ENCODE results near the gene MAPK8.

MAPK8 gene

GRCh38 chr10:48485711-48486110 lies 179.2 kb downstream of the MAPK8 start:
- Histone ChIP-seq H3K4me3 (ENCODE audit: low read depth, low read length) (no peak overlapping the region), H3K27me3 (ENCODE audit: insufficient read depth, low read length) (no peaks in the 10 kb centered on the region), H3K4me2 (ENCODE audit: low read length) (no peak overlapping the region)

GRCh38 chr10:48487244-48487643 lies 180.8 kb downstream of the MAPK8 start:
- no peak overlapping the region for H4K12ac ChIP-seq (ENCODE audit: low read depth, low read length)
- no peak overlapping the region for H3K4me3 ChIP-seq (ENCODE audit: low read depth, low read length)
- H4K91ac ChIP-seq (ENCODE audit: low read depth, low read length) = no peak overlapping the region
- H3K4me1 ChIP-seq (ENCODE audit: control insufficient read depth in 1 of 2, insufficient read depth in 2 of 2, low read length in 2 of 2) = no peaks in the 10 kb centered on the region
- no peak overlapping the region for H3K18ac ChIP-seq (ENCODE audit: low read length)
- no peak overlapping the region for H3K27ac ChIP-seq (ENCODE audit: low read depth, low read length)
- H3K14ac ChIP-seq (ENCODE audit: low read length) = no peak overlapping the region
- H2AK5ac ChIP-seq (ENCODE audit: low read length) = no peak overlapping the region
- no CpG with 5 or more reads among the region's 1 CpG for WGBS (ENCODE audit: extremely low coverage, insufficient coverage, insufficient read length)
- H4K8ac ChIP-seq (ENCODE audit: low read depth, low read length) = no peak overlapping the region
- no peak overlapping the region for H2AFZ ChIP-seq (ENCODE audit: insufficient read depth, low read length, poor library complexity)
- H3K36me3 ChIP-seq (ENCODE audit: control insufficient read depth in 1 of 2, insufficient read depth in 2 of 2, low read length in 2 of 2) = no peaks in the 10 kb centered on the region
- no peak overlapping the region for H3K23ac ChIP-seq (ENCODE audit: low read length)
- no peak for DNase-seq
- H3K4me2 ChIP-seq (ENCODE audit: low read length) = no peak overlapping the region
- no peaks in the 10 kb centered on the region for H3K27me3 ChIP-seq (ENCODE audit: insufficient read depth, low read length)
- H2BK120ac ChIP-seq (ENCODE audit: insufficient read depth, low read length, poor library complexity) = no peak overlapping the region
- H3K4ac ChIP-seq (ENCODE audit: low read depth, low read length) = no peak overlapping the region
- no peak overlapping the region for H2BK5ac ChIP-seq (ENCODE audit: low read depth, low read length, poor library complexity)
- no peak overlapping the region for H2BK12ac ChIP-seq (ENCODE audit: low read length)
- no peaks in the 10 kb centered on the region for H3K9me3 ChIP-seq (ENCODE audit: insufficient read depth, low read depth, low read length)
- no peaks in the 10 kb centered on the region for H3K79me1 ChIP-seq (ENCODE audit: low read length)
- no peaks in the 10 kb centered on the region for H3K79me2 ChIP-seq (ENCODE audit: control insufficient read depth, insufficient read depth, low read length, poor library complexity)
- no peak overlapping the region for H3K9ac ChIP-seq (ENCODE audit: low read length)

More at GRCh38 chr10:48485711-48486110, 179.2 kb downstream of the MAPK8 start:
- H3K23ac ChIP-seq (ENCODE audit: low read length) = no peak overlapping the region
- H3K14ac ChIP-seq (ENCODE audit: low read length) = no peak overlapping the region
- no peak overlapping the region for H3K4ac ChIP-seq (ENCODE audit: low read depth, low read length)
- no peaks in the 10 kb centered on the region for H3K4me1 ChIP-seq (ENCODE audit: control insufficient read depth in 1 of 2, insufficient read depth in 2 of 2, low read length in 2 of 2)
- no peak overlapping the region for H3K9ac ChIP-seq (ENCODE audit: low read length)
- H2AFZ ChIP-seq (ENCODE audit: insufficient read depth, low read length, poor library complexity) = no peak overlapping the region
- H3K9me3 ChIP-seq (ENCODE audit: insufficient read depth, low read depth, low read length) = no peaks in the 10 kb centered on the region
- no peak overlapping the region for H3K27ac ChIP-seq (ENCODE audit: low read depth, low read length)
- no peak overlapping the region for H4K12ac ChIP-seq (ENCODE audit: low read depth, low read length)
- no peak overlapping the region for H2BK12ac ChIP-seq (ENCODE audit: low read length)
- H3K79me2 ChIP-seq (ENCODE audit: control insufficient read depth, insufficient read depth, low read length, poor library complexity) = no peaks in the 10 kb centered on the region
- H2BK120ac ChIP-seq (ENCODE audit: insufficient read depth, low read length, poor library complexity) = no peak overlapping the region
- no peak overlapping the region for H2BK5ac ChIP-seq (ENCODE audit: low read depth, low read length, poor library complexity)
- DNase-seq = no peak
- H4K91ac ChIP-seq (ENCODE audit: low read depth, low read length) = no peak overlapping the region
- no peaks in the 10 kb centered on the region for H3K79me1 ChIP-seq (ENCODE audit: low read length)
- no peak overlapping the region for H3K18ac ChIP-seq (ENCODE audit: low read length)
- H4K8ac ChIP-seq (ENCODE audit: low read depth, low read length) = no peak overlapping the region
- H3K36me3 ChIP-seq (ENCODE audit: control insufficient read depth in 1 of 2, insufficient read depth in 2 of 2, low read length in 2 of 2) = no peaks in the 10 kb centered on the region
- no peak overlapping the region for H2AK5ac ChIP-seq (ENCODE audit: low read length)
